Breast epithelium (tissue), 3 donors: ENCODE results near the gene ADCYAP1.

Source experiments
- CTCF ChIP-seq, 3 donors: fragments of 450-650 bp; IDR thresholded peaks; one replicate each; pipeline ENCODE4 v1.5.1; 2016 to 2017; ENCODE audit warnings: antibody characterized with exemption in 3 of 3, mild to moderate bottlenecking in 3 of 3, moderate library complexity in 3 of 3
- POLR2A ChIP-seq: fragments of 450-650 bp; IDR thresholded peaks from one replicate; pipeline ENCODE4 v1.6.1; 2016; ENCODE audit warnings: antibody characterized with exemption, mild to moderate bottlenecking, moderate library complexity
- POLR2AphosphoS5 ChIP-seq, 3 donors: sonication (generic); formaldehyde crosslinking; IDR thresholded peaks; one replicate each; pipeline ENCODE4 v1.6.1; 2017; ENCODE audit warnings: antibody characterized with exemption in 3 of 3

DNA sequence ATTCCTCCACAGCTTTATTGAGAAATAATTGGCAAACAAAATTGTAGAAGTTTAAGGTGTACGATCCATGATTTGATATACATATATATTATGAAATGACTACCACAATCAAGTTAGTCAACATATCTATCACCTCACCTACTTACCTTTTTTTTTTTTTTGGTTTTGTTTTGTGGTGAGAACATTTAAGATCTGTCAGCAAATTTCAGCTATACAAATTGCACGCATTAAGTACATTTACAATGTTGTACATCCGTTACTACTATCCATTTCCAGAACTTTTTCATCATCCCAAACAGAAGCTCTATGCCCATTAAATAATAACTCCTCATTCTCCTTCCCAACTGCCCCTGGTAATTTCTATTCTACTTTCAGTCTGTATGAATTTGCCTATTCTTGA, 37.4 kb upstream of the ADCYAP1 start:
- TF ChIP-seq CTCF (IDR thresholded peaks at IDR 0.05) (no peak), POLR2A (no peak), POLR2AphosphoS5 (IDR thresholded peaks at IDR 0.05) (no peak)
